Loucy (cell line): ENCODE data around the gene PKHD1.

Experiments
- H2AFZ ChIP-seq: fragments of 200-600 bp; sonication (generic); 2 replicates; pipeline ENCODE4 v1.6.0; 2016; ENCODE audit warnings: antibody characterized with exemption, mild to moderate bottlenecking, low read length, moderate library complexity
- H3F3A ChIP-seq: fragments of 200-600 bp; 2 replicates; pipeline ENCODE4 v1.6.0; 2016; ENCODE audit warnings: antibody characterized with exemption, low read depth, mild to moderate bottlenecking
- H3K27me3 ChIP-seq: fragments of 200-600 bp; sonication (generic); 2 replicates; pipeline ENCODE4 v1.6.1; 2014; ENCODE audit warnings: low read length, mild to moderate bottlenecking; ENCODE audit not compliant: insufficient read depth, poor library complexity, severe bottlenecking
- H3K36me3 ChIP-seq: fragments of 200-600 bp; sonication (generic); 2 replicates; pipeline ENCODE4 v1.6.1; 2016; ENCODE audit warnings: low read length; ENCODE audit not compliant: insufficient read depth
- H3K4me1 ChIP-seq: fragments of 200-600 bp; sonication (generic); 2 replicates; pipeline ENCODE4 v1.5.1; 2014; ENCODE audit warnings: low read length, mild to moderate bottlenecking; ENCODE audit not compliant: insufficient read depth, poor library complexity, severe bottlenecking
- H3K4me2 ChIP-seq: fragments of 200-600 bp; sonication (generic); 2 replicates; pipeline ENCODE4 v1.6.0; 2014; ENCODE audit warnings: antibody characterized with exemption, low read length, low read depth, mild to moderate bottlenecking; ENCODE audit not compliant: poor library complexity, severe bottlenecking
- H3K4me3 ChIP-seq: fragments of 200-600 bp; sonication (generic); 2 replicates; pipeline ENCODE4 v1.5.1; 2014; ENCODE audit warnings: low read length, mild to moderate bottlenecking, mixed read lengths; ENCODE audit not compliant: poor library complexity, severe bottlenecking
- H3K79me2 ChIP-seq: fragments of 200-600 bp; sonication (generic); 2 replicates; pipeline ENCODE4 v1.6.1; 2014; ENCODE audit warnings: low read length; ENCODE audit not compliant: insufficient read depth
- H3K9ac ChIP-seq: fragments of 200-600 bp; sonication (generic); 2 replicates; pipeline ENCODE4 v1.6.0; 2014; ENCODE audit warnings: mild to moderate bottlenecking, low read depth, low read length, moderate library complexity; ENCODE audit not compliant: poor library complexity, severe bottlenecking
- H3K9me2 ChIP-seq: fragments of 200-600 bp; sonication (generic); replicated peaks from 2 replicates; pipeline ENCODE4 v1.6.1; 2016; ENCODE audit warnings: low read depth, low read length, mixed read lengths
- H3K9me3 ChIP-seq: fragments of 200-600 bp; sonication (generic); 2 replicates; pipeline ENCODE4 v1.6.1; 2014; ENCODE audit warnings: mild to moderate bottlenecking, antibody characterized with exemption, low read length, low read depth; ENCODE audit not compliant: insufficient read depth
- H4K20me1 ChIP-seq: fragments of 200-600 bp; sonication (generic); 2 replicates; pipeline ENCODE4 v1.6.0; 2014; ENCODE audit warnings: antibody characterized with exemption, low read length, mild to moderate bottlenecking; ENCODE audit not compliant: insufficient read depth, poor library complexity, severe bottlenecking
- EZH2phosphoT487 ChIP-seq: fragments of 200-600 bp; IDR thresholded peaks from 2 replicates; pipeline ENCODE4 v1.6.1; 2018; ENCODE audit warnings: antibody characterized with exemption, mild to moderate bottlenecking, moderate library complexity, borderline replicate concordance
- TF ChIP-seq, protein P1 (sequence below): fragments of 200-600 bp; sonication (generic); conservative IDR thresholded peaks from 2 replicates; pipeline ENCODE4 v1.5.1; 2014; ENCODE audit warnings: mild to moderate bottlenecking, antibody characterized with exemption, low read length

The PKHD1 gene

DNA sequence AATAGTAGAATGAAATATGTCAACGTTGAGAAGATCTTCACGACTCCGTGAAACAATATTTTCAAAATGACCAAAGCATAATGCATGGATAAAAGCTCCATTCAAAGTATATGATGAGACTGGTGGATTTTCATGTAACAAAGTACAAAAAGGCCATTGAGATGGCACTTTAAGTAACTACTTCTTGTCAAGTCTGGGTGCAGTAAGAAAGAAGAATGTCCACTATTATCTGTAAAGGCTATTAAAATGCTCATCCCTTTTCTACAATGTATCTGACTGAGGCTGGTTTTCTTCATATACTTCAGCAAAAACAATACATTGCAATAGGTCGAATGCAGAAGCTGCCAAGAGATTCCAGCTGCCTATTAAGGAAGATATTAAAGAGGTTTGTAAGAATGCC lies 457.4 kb downstream of the PKHD1 start:
- Histone ChIP-seq H3K36me3 (no peaks in the 10 kb centered on the region), H3K9me2 (no peaks in the 10 kb centered on the region), H3F3A (no peaks in the 10 kb centered on the region), H3K9me3 (no peaks in the 10 kb centered on the region), H3K4me1 (no peaks in the 10 kb centered on the region), H4K20me1 (no peaks in the 10 kb centered on the region), H3K4me2 (no peak overlapping the region), H3K79me2 (no peaks in the 10 kb centered on the region), H3K4me3 (no peak overlapping the region), H3K9ac (no peak overlapping the region), H2AFZ (no peak overlapping the region), H3K27me3 (no peaks in the 10 kb centered on the region)
- TF ChIP-seq EZH2phosphoT487, result no peak
- TF ChIP-seq, protein P1, sequence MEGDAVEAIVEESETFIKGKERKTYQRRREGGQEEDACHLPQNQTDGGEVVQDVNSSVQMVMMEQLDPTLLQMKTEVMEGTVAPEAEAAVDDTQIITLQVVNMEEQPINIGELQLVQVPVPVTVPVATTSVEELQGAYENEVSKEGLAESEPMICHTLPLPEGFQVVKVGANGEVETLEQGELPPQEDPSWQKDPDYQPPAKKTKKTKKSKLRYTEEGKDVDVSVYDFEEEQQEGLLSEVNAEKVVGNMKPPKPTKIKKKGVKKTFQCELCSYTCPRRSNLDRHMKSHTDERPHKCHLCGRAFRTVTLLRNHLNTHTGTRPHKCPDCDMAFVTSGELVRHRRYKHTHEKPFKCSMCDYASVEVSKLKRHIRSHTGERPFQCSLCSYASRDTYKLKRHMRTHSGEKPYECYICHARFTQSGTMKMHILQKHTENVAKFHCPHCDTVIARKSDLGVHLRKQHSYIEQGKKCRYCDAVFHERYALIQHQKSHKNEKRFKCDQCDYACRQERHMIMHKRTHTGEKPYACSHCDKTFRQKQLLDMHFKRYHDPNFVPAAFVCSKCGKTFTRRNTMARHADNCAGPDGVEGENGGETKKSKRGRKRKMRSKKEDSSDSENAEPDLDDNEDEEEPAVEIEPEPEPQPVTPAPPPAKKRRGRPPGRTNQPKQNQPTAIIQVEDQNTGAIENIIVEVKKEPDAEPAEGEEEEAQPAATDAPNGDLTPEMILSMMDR, result no peak

DNA sequence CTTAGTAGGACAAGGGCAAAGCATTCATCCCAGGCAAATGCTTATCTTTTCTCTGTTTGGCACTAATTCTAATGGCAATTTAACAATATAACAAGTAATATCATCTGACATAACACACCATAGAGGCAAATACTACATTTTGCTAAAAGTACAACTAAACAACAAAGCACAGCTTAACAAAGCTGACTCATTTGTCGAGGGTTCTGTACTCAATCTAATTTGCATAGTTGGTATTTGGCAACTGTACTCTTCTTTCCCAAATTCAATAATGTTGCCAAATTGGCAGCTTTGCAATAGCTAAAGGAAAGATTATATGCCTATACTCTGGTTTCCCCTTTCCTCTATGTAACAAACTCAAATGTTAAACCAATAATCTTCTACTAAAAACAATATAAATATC lies 461.0 kb downstream of the PKHD1 start:
- Histone ChIP-seq H3F3A (no peaks in the 10 kb centered on the region), H4K20me1 (no peaks in the 10 kb centered on the region), H3K79me2 (no peaks in the 10 kb centered on the region), H3K9me2 (no peaks in the 10 kb centered on the region), H2AFZ (no peak overlapping the region), H3K9me3 (no peaks in the 10 kb centered on the region), H3K36me3 (no peaks in the 10 kb centered on the region), H3K4me1 (no peaks in the 10 kb centered on the region), H3K9ac (no peak overlapping the region), H3K4me3 (no peak overlapping the region), H3K4me2 (no peak overlapping the region), H3K27me3 (no peaks in the 10 kb centered on the region)
- TF ChIP-seq, protein P1, result no peak
- TF ChIP-seq EZH2phosphoT487, result no peak

DNA sequence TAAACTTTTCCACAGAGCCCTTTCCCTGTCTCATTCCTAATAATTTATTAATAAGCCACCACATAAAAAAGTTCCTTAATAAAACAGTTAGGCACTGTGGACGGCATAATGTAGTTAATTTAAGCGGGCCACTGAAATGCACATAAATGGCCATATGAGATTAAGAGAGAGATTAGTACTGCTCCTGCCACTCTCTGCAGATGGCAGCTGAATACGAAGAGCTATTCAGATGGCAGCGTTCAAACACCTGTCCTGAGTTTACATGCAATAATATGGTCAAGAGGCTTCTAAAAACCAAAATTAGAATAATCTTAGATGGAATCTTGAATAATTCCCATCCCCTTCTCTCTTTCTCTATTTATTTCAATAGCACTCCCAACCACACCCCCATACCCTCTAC lies 461.8 kb downstream of the PKHD1 start:
- no peak overlapping the region for H3K9ac ChIP-seq
- H3K79me2 ChIP-seq, result no peaks in the 10 kb centered on the region
- TF ChIP-seq EZH2phosphoT487, result no peak
- TF ChIP-seq, protein P1, result no peak
- no peak overlapping the region for H3K4me3 ChIP-seq
- H3K36me3 ChIP-seq, result no peaks in the 10 kb centered on the region
- H3K4me1 ChIP-seq, result no peaks in the 10 kb centered on the region
- H2AFZ ChIP-seq, result no peak overlapping the region
- no peaks in the 10 kb centered on the region for H4K20me1 ChIP-seq
- no peaks in the 10 kb centered on the region for H3K9me3 ChIP-seq
- H3K9me2 ChIP-seq, result no peaks in the 10 kb centered on the region
- no peaks in the 10 kb centered on the region for H3F3A ChIP-seq
- H3K4me2 ChIP-seq, result no peak overlapping the region
- no peaks in the 10 kb centered on the region for H3K27me3 ChIP-seq
